BJ (cell line): ENCODE measurements around the gene ZNF124. TPM values are rescaled to one million over a fixed set of nuclear protein-coding genes. Genes with fewer than 3 reads are reported as not detected.
A peak's percentile ranks its signal among the peaks of the same experiment; 100 is the strongest.

Experiments
- CTCF ChIA-PET: fragments of 350-600 bp; formaldehyde crosslinking; extraction: SDS; loops from one replicate; lab custom pipeline; 2021; ENCODE audit warnings: antibody characterized with exemption, inconsistent platforms; lab: Yijun Ruan, JAX
- POLR2A ChIA-PET: fragments of 300-600 bp; sonication (Branson Sonifier 250); formaldehyde crosslinking; extraction: SDS; loops from one replicate; lab custom pipeline; 2021; ENCODE audit warnings: antibody characterized with exemption; lab: Charles Lee
- DNase-seq: peaks from one replicate; pipeline ENCODE4 v3.0.0-alpha.2; 2011; ENCODE audit warnings: low read depth
- H3K27me3 ChIP-seq: 2 replicates; pipeline ENCODE4 v1.6.0; 2011; ENCODE audit warnings: low read length; ENCODE audit not compliant: control insufficient read depth, insufficient read depth
- H3K36me3 ChIP-seq: 2 replicates; pipeline ENCODE4 v1.5.1; 2011; ENCODE audit warnings: low read length; ENCODE audit not compliant: control insufficient read depth, insufficient read depth
- H3K4me3 ChIP-seq: 2 replicates; pipeline ENCODE4 v1.5.1; 2011; ENCODE audit warnings: low read depth, mild to moderate bottlenecking, control low read depth, low read length
- polyA plus RNA-seq: library from polyadenylated mRNA; depleted of rRNA; stranded (reverse); fragments of >200 nt; gene quantifications from 2 replicates; pipeline ENCODE4 v1.2.3, GENCODE V29; 2011
- TF ChIP-seq, protein P1 (sequence below): IDR thresholded peaks from 2 replicates; pipeline ENCODE4 v1.5.1; 2011; ENCODE audit warnings: low read depth, mild to moderate bottlenecking, control low read depth, inconsistent platforms, low read length, moderate library complexity; ENCODE audit not compliant: insufficient read depth

The ZNF124 gene
- polyA plus RNA-seq, 1 experiment = 1.5 TPM

DNA sequence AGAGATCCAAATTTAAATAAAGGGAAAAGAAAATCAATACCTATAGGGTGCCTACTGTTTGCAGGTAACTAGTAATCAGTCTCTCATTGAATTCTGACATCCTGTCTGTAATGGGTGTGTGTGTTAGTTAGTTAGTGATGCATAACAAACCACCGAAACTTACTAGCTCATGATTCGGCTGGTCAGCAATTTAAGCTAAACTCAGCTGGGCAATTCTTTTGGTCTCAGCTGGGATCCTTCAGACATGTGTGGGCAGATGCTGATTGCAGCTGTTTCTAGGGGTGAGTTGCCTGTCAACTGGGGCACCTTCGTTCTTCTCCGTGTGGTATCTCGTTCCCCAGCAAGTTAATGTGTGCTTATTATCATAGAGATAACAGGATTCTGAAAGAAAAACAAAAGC, 40.2 kb upstream of the ZNF124 start:
- TF ChIP-seq, protein P1, sequence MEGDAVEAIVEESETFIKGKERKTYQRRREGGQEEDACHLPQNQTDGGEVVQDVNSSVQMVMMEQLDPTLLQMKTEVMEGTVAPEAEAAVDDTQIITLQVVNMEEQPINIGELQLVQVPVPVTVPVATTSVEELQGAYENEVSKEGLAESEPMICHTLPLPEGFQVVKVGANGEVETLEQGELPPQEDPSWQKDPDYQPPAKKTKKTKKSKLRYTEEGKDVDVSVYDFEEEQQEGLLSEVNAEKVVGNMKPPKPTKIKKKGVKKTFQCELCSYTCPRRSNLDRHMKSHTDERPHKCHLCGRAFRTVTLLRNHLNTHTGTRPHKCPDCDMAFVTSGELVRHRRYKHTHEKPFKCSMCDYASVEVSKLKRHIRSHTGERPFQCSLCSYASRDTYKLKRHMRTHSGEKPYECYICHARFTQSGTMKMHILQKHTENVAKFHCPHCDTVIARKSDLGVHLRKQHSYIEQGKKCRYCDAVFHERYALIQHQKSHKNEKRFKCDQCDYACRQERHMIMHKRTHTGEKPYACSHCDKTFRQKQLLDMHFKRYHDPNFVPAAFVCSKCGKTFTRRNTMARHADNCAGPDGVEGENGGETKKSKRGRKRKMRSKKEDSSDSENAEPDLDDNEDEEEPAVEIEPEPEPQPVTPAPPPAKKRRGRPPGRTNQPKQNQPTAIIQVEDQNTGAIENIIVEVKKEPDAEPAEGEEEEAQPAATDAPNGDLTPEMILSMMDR = no peak
- ChIA-PET POLR2A (no interaction called here), CTCF (interaction anchor here (0.9 kb wide), 1 partner anchor 11 kb away, joined by 3 read pairs; no protein-coding TSS in a partner anchor)
- H3K27me3 ChIP-seq = no peaks in the 10 kb centered on the region
- H3K36me3 ChIP-seq = peaks cover 2% of the 10 kb centered on the region
- H3K4me3 ChIP-seq = no peak overlapping the region
- DNase-seq = no peak

DNA sequence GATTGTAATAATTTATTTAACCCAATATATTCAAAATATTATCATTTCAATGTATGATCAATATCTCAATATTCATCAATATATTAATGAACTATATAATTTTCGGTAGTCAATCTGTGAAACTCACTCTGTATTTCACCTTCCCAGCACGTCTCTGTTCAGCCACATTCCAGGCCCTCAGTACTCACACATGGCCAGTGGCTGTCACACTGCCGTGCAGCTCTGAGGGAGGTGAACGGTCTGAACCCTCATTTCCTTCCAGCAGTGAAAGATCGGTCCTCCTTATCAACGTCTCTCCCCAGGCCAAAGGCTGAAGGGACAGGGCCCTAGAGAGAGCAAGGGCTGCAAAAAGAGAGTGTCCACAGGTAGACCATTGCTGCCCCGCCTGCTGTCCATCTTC, 39.5 kb upstream of the ZNF124 start:
- TF ChIP-seq, protein P1 = no peak
- no peak for DNase-seq
- ChIA-PET POLR2A (no interaction called here), CTCF (no interaction called here)
- no peaks in the 10 kb centered on the region for H3K27me3 ChIP-seq
- H3K4me3 ChIP-seq = no peak overlapping the region
- peaks cover 2% of the 10 kb centered on the region for H3K36me3 ChIP-seq

DNA sequence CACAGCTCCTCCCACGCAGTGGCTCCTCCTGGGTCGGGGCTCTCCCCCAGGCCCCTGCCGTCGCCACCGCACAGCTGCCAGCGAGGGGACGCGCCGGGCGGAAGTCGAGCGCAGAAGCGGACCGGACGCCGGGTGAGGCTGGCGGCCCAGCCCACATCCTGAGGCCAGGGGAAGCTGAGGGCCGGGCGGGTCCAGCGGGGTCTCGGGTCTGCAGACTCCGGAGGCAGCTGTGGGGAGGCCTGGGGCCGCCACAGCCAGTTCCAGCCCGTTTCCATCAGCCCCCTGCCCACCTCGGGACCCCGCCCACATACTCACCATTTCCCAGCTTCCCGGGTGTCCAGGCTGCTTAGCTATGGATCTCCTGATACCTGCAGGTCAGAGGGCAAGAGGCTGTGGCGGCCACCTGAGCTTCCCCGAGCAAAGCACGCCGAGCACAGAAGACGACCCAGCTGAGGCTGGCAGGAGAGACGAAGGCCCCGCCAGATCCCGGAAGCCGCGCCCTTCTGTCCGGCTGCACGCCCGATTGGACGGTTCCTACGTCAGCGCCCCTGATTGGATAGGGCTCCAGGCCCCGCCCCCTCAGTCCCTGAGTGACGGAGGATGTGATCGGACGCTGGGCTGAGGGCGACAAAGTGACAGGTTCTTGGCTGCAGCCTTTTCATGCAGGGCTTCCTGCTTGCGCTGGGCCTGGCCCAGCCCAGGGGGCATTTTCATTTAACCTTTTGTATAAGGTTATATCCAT, 38.7 kb upstream of the ZNF124 start:
- peak overlapping the region; percentile 97 for H3K4me3 ChIP-seq
- ChIA-PET POLR2A (interaction anchor here (0.5 kb wide), 1 partner anchor 433 kb away, joined by 9 read pairs; no protein-coding TSS in a partner anchor), CTCF (interaction anchor here (1.0 kb wide), 1 partner anchor 14 kb away, joined by 3 read pairs; no protein-coding TSS in a partner anchor)
- H3K27me3 ChIP-seq = no peaks in the 10 kb centered on the region
- TF ChIP-seq, protein P1 = no peak
- DNase-seq = peak; percentile 39
- H3K36me3 ChIP-seq = peaks cover 2% of the 10 kb centered on the region

DNA sequence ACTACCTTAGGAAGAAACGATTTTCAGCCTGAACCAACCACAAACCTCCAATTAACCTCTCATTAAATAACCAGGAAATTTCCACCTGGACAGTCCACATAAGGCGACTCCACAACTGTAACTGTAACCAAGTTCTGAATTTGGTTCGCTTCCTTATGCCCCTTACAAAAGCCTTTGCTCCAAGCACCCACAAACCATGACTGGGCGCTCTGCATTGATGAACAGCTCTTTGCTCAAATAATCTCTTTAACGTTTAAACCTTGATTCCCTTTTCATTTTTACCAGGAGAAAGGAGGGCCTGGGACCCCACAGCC, 38.2 kb upstream of the ZNF124 start:
- DNase-seq = no peak
- H3K27me3 ChIP-seq = no peaks in the 10 kb centered on the region
- TF ChIP-seq, protein P1 = no peak
- peak overlapping the region; percentile 97 for H3K4me3 ChIP-seq
- POLR2A ChIA-PET = interaction anchor here (0.5 kb wide), 1 partner anchor 433 kb away, joined by 9 read pairs; no protein-coding TSS in a partner anchor
- peaks cover 2% of the 10 kb centered on the region for H3K36me3 ChIP-seq
- CTCF ChIA-PET = interaction anchor here (1.0 kb wide), 1 partner anchor 15 kb away, joined by 3 read pairs; no protein-coding TSS in a partner anchor

DNA sequence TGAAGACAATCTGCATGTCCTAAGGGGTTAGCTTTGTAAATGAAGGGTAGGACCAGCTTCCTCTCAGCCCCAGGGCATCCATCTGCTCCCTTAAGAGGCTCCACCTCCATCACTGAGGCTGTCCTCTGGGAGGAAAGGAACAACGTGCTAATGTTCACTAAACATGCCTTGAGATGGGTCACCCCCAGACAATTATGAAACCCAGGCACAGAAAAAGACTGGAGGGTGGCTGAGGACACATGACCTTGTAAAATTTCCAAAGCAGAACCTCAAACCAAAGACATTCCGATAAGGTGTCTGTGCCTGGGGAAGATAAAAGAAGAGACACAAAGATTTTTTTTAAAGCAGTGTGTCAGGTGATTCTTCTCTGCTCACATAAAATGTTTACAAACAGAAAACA, 37.6 kb upstream of the ZNF124 start:
- POLR2A ChIA-PET = no interaction called here
- H3K27me3 ChIP-seq = no peaks in the 10 kb centered on the region
- H3K36me3 ChIP-seq = peaks cover 2% of the 10 kb centered on the region
- DNase-seq = no peak
- peak overlapping the region; percentile 97 for H3K4me3 ChIP-seq
- CTCF ChIA-PET = no interaction called here
- TF ChIP-seq, protein P1 = no peak
